SU-DHL-6 (cell line): Measurements from ENCODE around the gene PLEKHA6.

Source experiments
- H2AFZ ChIP-seq: fragments of 200-600 bp; sonication (generic); 2 replicates; pipeline ENCODE4 v1.6.1; 2014; ENCODE audit warnings: low read depth, mild to moderate bottlenecking, moderate library complexity, mixed read lengths, antibody characterized with exemption, low read length; ENCODE audit not compliant: severe bottlenecking
- H3F3A ChIP-seq: fragments of 200-600 bp; shearing (Covaris generic); 2 replicates; pipeline ENCODE4 v1.6.0; 2016; ENCODE audit warnings: antibody characterized with exemption, mild to moderate bottlenecking; ENCODE audit not compliant: insufficient read depth
- H3K27ac ChIP-seq: fragments of 200-600 bp; sonication (generic); 2 replicates; pipeline ENCODE4 v1.5.1; 2016; ENCODE audit warnings: low read depth, mild to moderate bottlenecking, low read length, moderate library complexity, mixed read lengths
- H3K27me3 ChIP-seq: fragments of 200-600 bp; sonication (generic), shearing (Covaris generic); 2 replicates; pipeline ENCODE4 v1.6.0; 2014; ENCODE audit warnings: mild to moderate bottlenecking, low read length
- H3K36me3 ChIP-seq: fragments of 200-600 bp; sonication (generic); 2 replicates; pipeline ENCODE4 v1.6.1; 2014; ENCODE audit warnings: mild to moderate bottlenecking, low read length, mixed read lengths
- H3K4me2 ChIP-seq: fragments of 300-600, 200-600 bp; shearing (Covaris generic), sonication (generic); 2 replicates; pipeline ENCODE4 v1.6.0; 2014; ENCODE audit warnings: low read length, low read depth, mild to moderate bottlenecking; ENCODE audit not compliant: poor library complexity, severe bottlenecking
- H3K4me3 ChIP-seq: fragments of 200-600 bp; sonication (generic); 2 replicates; pipeline ENCODE4 v1.5.1; 2014; ENCODE audit warnings: antibody characterized with exemption, low read length, mild to moderate bottlenecking, mixed read lengths; ENCODE audit not compliant: insufficient read depth, poor library complexity, severe bottlenecking
- H3K79me2 ChIP-seq: fragments of 200-600 bp; sonication (generic); 2 replicates; pipeline ENCODE4 v1.6.1; 2014; ENCODE audit warnings: mild to moderate bottlenecking, low read length, moderate library complexity; ENCODE audit not compliant: insufficient read depth
- H3K9ac ChIP-seq: fragments of 200-600 bp; sonication (generic); 2 replicates; pipeline ENCODE4 v1.7.0; 2014; ENCODE audit warnings: mild to moderate bottlenecking, low read length
- H3K9me2 ChIP-seq: fragments of 200-600 bp; sonication (generic); replicated peaks from 2 replicates; pipeline ENCODE4 v1.6.1; 2014; ENCODE audit warnings: low read length; ENCODE audit not compliant: insufficient read depth
- H3K9me3 ChIP-seq: fragments of 200-600 bp; sonication (generic); 2 replicates; pipeline ENCODE4 v1.6.1; 2014; ENCODE audit warnings: low read length, mixed read lengths; ENCODE audit not compliant: insufficient read depth
- H4K20me1 ChIP-seq: fragments of 200-600 bp; sonication (generic); 2 replicates; pipeline ENCODE4 v1.6.1; 2014; ENCODE audit warnings: low read depth, mild to moderate bottlenecking, antibody characterized with exemption, low read length, moderate library complexity, mixed read lengths
- CTCF ChIP-seq: fragments of 200-600 bp; sonication (generic); IDR thresholded peaks from one replicate; pipeline ENCODE4 v1.5.1; 2017; ENCODE audit warnings: antibody characterized with exemption, mild to moderate bottlenecking, low read length, moderate library complexity; ENCODE audit not compliant: insufficient read depth, poor library complexity, severe bottlenecking
- EZH2phosphoT487 ChIP-seq: fragments of 200-600 bp; sonication (generic), shearing (Covaris generic); conservative IDR thresholded peaks from 2 replicates; pipeline ENCODE4 v1.6.1; 2018; ENCODE audit warnings: mild to moderate bottlenecking, antibody characterized with exemption, low read length, moderate library complexity, mixed read lengths

PLEKHA6 gene

DNA sequence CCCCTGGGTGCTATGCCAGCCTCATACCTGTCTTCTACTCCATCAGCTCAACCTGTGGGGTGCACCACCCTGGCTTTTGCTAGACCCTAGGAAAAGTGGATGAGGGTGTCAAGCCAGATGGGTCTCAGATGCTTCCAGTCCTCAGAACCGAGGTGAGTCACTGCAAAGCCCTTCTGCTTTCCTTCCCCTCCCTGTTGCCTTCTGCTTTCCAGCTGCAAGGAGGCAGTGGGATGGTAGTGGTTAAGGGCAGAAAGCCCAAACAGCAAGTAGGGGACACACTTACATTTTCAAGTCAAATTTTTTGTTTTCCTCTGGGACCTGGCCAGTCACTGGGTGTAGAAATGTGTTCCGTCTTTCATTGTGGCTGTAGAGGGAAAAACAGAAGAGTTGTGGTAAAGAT is 85.3 kb downstream of the PLEKHA6 start:
- H2AFZ ChIP-seq: no peak overlapping the region
- no peaks in the 10 kb centered on the region for H4K20me1 ChIP-seq
- H3K4me3 ChIP-seq: no peak overlapping the region
- H3K79me2 ChIP-seq: no peaks in the 10 kb centered on the region
- H3K4me2 ChIP-seq: no peak overlapping the region
- H3K9me2 ChIP-seq: no peaks in the 10 kb centered on the region
- H3K27ac ChIP-seq: no peak overlapping the region
- H3K9ac ChIP-seq: no peak overlapping the region
- H3K36me3 ChIP-seq: no peaks in the 10 kb centered on the region
- no peaks in the 10 kb centered on the region for H3K27me3 ChIP-seq
- H3K9me3 ChIP-seq: no peaks in the 10 kb centered on the region
- no peaks in the 10 kb centered on the region for H3F3A ChIP-seq
- TF ChIP-seq EZH2phosphoT487: no peak
- TF ChIP-seq CTCF: no peak

DNA sequence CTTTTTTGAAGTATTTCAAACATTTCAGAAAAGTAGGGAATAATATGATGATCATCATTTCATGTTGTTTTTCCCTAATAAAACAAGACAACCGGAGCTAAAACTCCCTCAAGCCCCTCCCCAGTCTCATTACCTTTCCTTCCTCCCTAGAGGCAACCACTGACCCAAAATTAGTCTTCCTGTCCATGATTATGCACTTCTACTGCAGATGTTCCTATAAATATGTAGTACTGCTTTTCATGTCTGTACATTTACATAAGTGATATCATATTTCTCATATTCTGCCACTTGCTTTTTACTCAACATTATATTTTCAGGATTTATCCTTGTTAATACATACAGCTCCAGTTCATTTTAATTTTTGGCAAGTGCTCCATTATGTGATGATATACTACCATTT is 87.2 kb downstream of the PLEKHA6 start:
- H3F3A ChIP-seq: no peaks in the 10 kb centered on the region
- H3K9ac ChIP-seq: no peak overlapping the region
- TF ChIP-seq CTCF: no peak
- TF ChIP-seq EZH2phosphoT487: no peak
- H3K9me3 ChIP-seq: no peaks in the 10 kb centered on the region
- H3K9me2 ChIP-seq: no peaks in the 10 kb centered on the region
- H3K36me3 ChIP-seq: no peaks in the 10 kb centered on the region
- no peak overlapping the region for H3K4me2 ChIP-seq
- no peak overlapping the region for H3K27ac ChIP-seq
- H3K4me3 ChIP-seq: no peak overlapping the region
- no peaks in the 10 kb centered on the region for H3K27me3 ChIP-seq
- no peaks in the 10 kb centered on the region for H3K79me2 ChIP-seq
- no peak overlapping the region for H2AFZ ChIP-seq
- H4K20me1 ChIP-seq: no peaks in the 10 kb centered on the region

DNA sequence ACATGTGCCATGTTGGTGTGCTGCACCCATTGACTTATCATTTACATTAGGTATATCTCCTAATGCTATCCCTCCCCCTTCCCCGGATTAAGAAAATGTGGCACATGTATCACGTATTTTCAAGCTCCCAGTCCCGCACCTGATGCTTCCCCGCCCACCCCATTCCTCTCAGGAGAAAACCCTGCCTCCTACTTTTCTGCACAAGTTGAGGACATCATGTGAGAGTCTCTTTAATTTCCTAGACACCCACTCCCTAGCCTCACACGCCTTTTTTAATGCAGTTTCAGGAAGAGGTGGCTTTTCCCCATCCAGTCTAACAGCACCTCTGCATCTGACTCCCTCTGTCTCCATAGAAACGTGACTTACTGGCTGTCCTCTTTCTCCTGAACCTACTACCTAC is 87.8 kb downstream of the PLEKHA6 start:
- H4K20me1 ChIP-seq: no peaks in the 10 kb centered on the region
- H3K27me3 ChIP-seq: no peaks in the 10 kb centered on the region
- H2AFZ ChIP-seq: no peak overlapping the region
- H3K4me3 ChIP-seq: no peak overlapping the region
- no peaks in the 10 kb centered on the region for H3K9me2 ChIP-seq
- TF ChIP-seq CTCF (no peak), EZH2phosphoT487 (no peak)
- no peaks in the 10 kb centered on the region for H3K79me2 ChIP-seq
- H3K27ac ChIP-seq: no peak overlapping the region
- no peak overlapping the region for H3K4me2 ChIP-seq
- no peaks in the 10 kb centered on the region for H3K36me3 ChIP-seq
- no peaks in the 10 kb centered on the region for H3K9me3 ChIP-seq
- H3F3A ChIP-seq: no peaks in the 10 kb centered on the region
- H3K9ac ChIP-seq: no peak overlapping the region

DNA sequence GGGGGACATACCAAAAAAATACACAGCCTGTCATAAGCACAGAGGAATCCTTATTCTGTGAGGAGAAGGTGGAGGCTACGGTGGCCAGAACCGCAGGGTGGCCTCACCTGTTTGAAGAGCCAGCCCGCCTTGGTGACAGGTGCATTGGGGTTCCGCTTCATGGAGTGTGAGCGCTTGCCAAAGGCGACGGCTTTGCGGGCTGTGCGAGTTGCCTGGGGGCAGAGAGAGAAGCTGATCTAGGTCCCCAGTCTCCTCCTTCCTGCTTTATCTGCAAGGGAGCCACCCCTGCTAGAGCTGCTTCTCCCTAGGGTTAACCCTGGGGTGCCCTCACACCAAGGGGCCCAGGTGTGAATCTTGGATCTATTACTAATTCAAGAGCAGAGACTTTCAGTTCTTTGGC is 91.6 kb downstream of the PLEKHA6 start:
- no peaks in the 10 kb centered on the region for H3K79me2 ChIP-seq
- no peaks in the 10 kb centered on the region for H3K36me3 ChIP-seq
- no peaks in the 10 kb centered on the region for H3K9me2 ChIP-seq
- H3K4me2 ChIP-seq: no peak overlapping the region
- H3K27ac ChIP-seq: no peak overlapping the region
- no peak overlapping the region for H3K9ac ChIP-seq
- TF ChIP-seq EZH2phosphoT487 (no peak), CTCF (no peak)
- H2AFZ ChIP-seq: no peak overlapping the region
- no peaks in the 10 kb centered on the region for H4K20me1 ChIP-seq
- H3K4me3 ChIP-seq: no peak overlapping the region
- no peaks in the 10 kb centered on the region for H3K9me3 ChIP-seq
- no peaks in the 10 kb centered on the region for H3F3A ChIP-seq
- H3K27me3 ChIP-seq: no peaks in the 10 kb centered on the region
